Measurements from ENCODE around the gene ZNF24. TPM values are rescaled to one million over a fixed set of nuclear protein-coding genes. Genes with fewer than 3 reads are reported as not detected.

Gene ZNF24
- total and polyA plus RNA-seq, 2 experiments from 2014 or later, result 23.6 to 32.3 TPM

GRCh38 chr18:35379421-35379820, 35.2 kb upstream of the ZNF24 start:
- no peaks in the 10 kb centered on the region for H3K36me3 ChIP-seq (ENCODE audit: low read depth)
- in situ Hi-C loops (cut with MboI), result no loop called here
- H3K9me3 ChIP-seq (ENCODE audit: low read depth), result no peaks in the 10 kb centered on the region
- no peaks in the 10 kb centered on the region for H4K20me1 ChIP-seq (ENCODE audit: insufficient read depth)
- H3K4me3 ChIP-seq, result no peak overlapping the region
- H3K4me2 ChIP-seq (ENCODE audit: unreplicated experiment), result no peak overlapping the region
- H3K27me3 ChIP-seq (replicated peaks; ENCODE audit: insufficient read depth), result peaks cover 4% of the 10 kb centered on the region; the same call in 1 of the 2 replicates
- H3F3A ChIP-seq (ENCODE audit: insufficient read depth), result peaks cover 4% of the 10 kb centered on the region; the same call in 1 of the 2 replicates
- no peak overlapping the region for H2AFZ ChIP-seq
- no peak overlapping the region for H3K27ac ChIP-seq
- TF ChIP-seq EZH2 (IDR thresholded peaks at IDR 0.05; ENCODE audit: insufficient read depth, poor library complexity, severe bottlenecking) (no peak), EZH2phosphoT487 (IDR thresholded peaks at IDR 0.05; ENCODE audit: insufficient read depth, low read depth) (no peak)
- H3K4me1 ChIP-seq (ENCODE audit: insufficient read depth), result peaks cover 6% of the 10 kb centered on the region; the same call in 1 of the 2 replicates
- no peaks in the 10 kb centered on the region for H3K9me2 ChIP-seq (ENCODE audit: insufficient read depth)
- DNase-seq, result no peak
- no peaks in the 10 kb centered on the region for H3K79me2 ChIP-seq (ENCODE audit: insufficient read depth)
- 55 to 59% methylated on average over 2 of the region's 2 CpGs for WGBS, 2 experiments (ENCODE audit: low coverage in 1 of 2, low lambda C conversion rate in 2 of 2, missing lambda C conversion rate in 2 of 2)
- no peak overlapping the region for H3K9ac ChIP-seq

DNA sequence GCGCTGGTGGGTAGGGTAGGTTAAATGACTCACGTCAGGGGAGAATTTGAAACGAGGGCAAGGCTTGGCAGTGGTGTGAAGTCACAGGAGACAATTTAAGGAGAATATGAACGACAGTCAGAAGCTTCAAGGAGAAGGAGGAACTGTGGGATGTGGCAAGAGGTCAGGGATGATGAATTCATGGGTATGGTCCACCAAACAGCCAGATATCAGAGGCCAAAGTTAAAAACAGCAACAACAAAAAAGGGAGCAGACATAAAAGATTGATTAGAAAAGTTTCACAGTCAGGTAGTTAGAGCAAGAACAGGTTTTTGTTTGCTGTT, 34.3 kb upstream of the ZNF24 start:
- Histone ChIP-seq H3K79me2 (ENCODE audit: insufficient read depth) (no peaks in the 10 kb centered on the region), H3K27me3 (replicated peaks; ENCODE audit: insufficient read depth) (0 out of 2 replicates have a peak, but pooled peaks cover 4% of the 10 kb centered on the region), H3K4me1 (ENCODE audit: insufficient read depth) (peaks cover 6% of the 10 kb centered on the region; the same call in 1 of the 2 replicates), H4K20me1 (ENCODE audit: insufficient read depth) (no peaks in the 10 kb centered on the region), H3K27ac (no peak overlapping the region), H3K4me2 (ENCODE audit: unreplicated experiment) (peak overlapping the region; percentile 32), H3K9ac (no peak overlapping the region), H3F3A (ENCODE audit: insufficient read depth) (peaks cover 4% of the 10 kb centered on the region; the same call in 1 of the 2 replicates), H3K9me3 (ENCODE audit: low read depth) (no peaks in the 10 kb centered on the region), H3K4me3 (no peak overlapping the region), H3K9me2 (ENCODE audit: insufficient read depth) (no peaks in the 10 kb centered on the region), H3K36me3 (ENCODE audit: low read depth) (no peaks in the 10 kb centered on the region), H2AFZ (no peak overlapping the region)
- in situ Hi-C loops (cut with MboI), result no loop called here
- 45 to 46% methylated on average over 4 of the region's 4 CpGs for WGBS, 2 experiments (ENCODE audit: low coverage in 1 of 2, low lambda C conversion rate in 2 of 2, missing lambda C conversion rate in 2 of 2)
- TF ChIP-seq EZH2phosphoT487 (IDR thresholded peaks at IDR 0.05; ENCODE audit: insufficient read depth, low read depth) (no peak), EZH2 (IDR thresholded peaks at IDR 0.05; ENCODE audit: insufficient read depth, poor library complexity, severe bottlenecking) (no peak)
- DNase-seq, result no peak

DNA sequence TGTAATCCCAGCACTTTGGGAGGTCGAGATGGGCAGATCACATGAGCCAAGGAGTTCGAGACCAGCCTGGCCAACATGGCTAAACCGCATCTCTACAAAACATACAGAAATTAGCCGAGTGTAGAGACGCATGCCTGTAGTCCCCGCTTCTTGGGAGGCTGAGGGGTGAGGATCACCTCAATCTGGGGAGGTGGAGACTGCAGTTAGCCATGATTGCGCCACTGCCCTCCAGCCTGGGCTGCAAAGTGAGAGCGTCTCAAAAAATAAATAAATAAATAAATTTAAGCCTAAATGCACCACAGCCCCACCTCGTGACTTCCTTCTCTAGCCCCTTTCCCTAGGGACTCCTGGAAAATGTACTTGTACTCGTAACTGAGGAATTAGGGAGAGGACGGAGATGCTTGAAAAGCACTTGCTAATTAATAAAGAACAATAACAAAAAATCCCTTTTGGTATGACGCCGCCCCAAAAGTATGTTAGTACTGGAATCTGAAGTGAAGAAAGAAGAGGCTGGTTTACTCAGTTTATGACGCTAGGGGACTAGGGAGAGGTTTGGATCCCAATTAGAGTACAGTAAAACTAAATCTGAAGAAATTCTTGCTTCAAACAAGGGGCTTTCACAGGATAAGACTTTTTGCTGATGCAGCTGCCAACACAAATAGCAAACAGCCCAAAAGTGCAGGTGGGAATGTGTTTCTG, 33.8 kb upstream of the ZNF24 start:
- Histone ChIP-seq H3F3A (ENCODE audit: insufficient read depth) (peaks cover 4% of the 10 kb centered on the region; the same call in 1 of the 2 replicates), H3K9ac (no peak overlapping the region), H3K36me3 (ENCODE audit: low read depth) (no peaks in the 10 kb centered on the region), H3K4me2 (ENCODE audit: unreplicated experiment) (peak overlapping the region; percentile 32), H3K4me3 (no peak overlapping the region), H3K9me2 (ENCODE audit: insufficient read depth) (no peaks in the 10 kb centered on the region), H3K27me3 (replicated peaks; ENCODE audit: insufficient read depth) (0 out of 2 replicates have a peak, but pooled peaks cover 2% of the 10 kb centered on the region), H3K27ac (no peak overlapping the region), H3K4me1 (ENCODE audit: insufficient read depth) (peaks cover 6% of the 10 kb centered on the region; the same call in 1 of the 2 replicates), H2AFZ (peak overlapping the region; percentile 94), H4K20me1 (ENCODE audit: insufficient read depth) (no peaks in the 10 kb centered on the region), H3K9me3 (ENCODE audit: low read depth) (no peaks in the 10 kb centered on the region), H3K79me2 (ENCODE audit: insufficient read depth) (no peaks in the 10 kb centered on the region)
- no peak for TF ChIP-seq EZH2 (IDR thresholded peaks at IDR 0.05; ENCODE audit: insufficient read depth, poor library complexity, severe bottlenecking)
- no peak for TF ChIP-seq EZH2phosphoT487 (IDR thresholded peaks at IDR 0.05; ENCODE audit: insufficient read depth, low read depth)
- DNase-seq, result peak; percentile 71
- in situ Hi-C loops (cut with MboI), result no loop called here
- 56 to 63% methylated on average over 14 of the region's 14 CpGs for WGBS, 2 experiments (ENCODE audit: low coverage in 1 of 2, low lambda C conversion rate in 2 of 2, missing lambda C conversion rate in 2 of 2)

- Histone ChIP-seq H3K27ac (no peak within 1 kb of the TSS), H4K20me1 (ENCODE audit: insufficient read depth) (no peaks in the 10 kb centered on the region), H3K4me2 (ENCODE audit: unreplicated experiment) (peak within 1 kb of the TSS; percentile 77), H3K9ac (peak within 1 kb of the TSS; percentile 55), H3K27me3 (replicated peaks; ENCODE audit: insufficient read depth) (no peaks in the 10 kb centered on the region), H3K9me2 (ENCODE audit: insufficient read depth) (no peaks in the 10 kb centered on the region), H3K9me3 (ENCODE audit: low read depth) (no peaks in the 10 kb centered on the region), H3K36me3 (ENCODE audit: low read depth) (no peaks in the 10 kb centered on the region), H3K4me3 (peak within 1 kb of the TSS; percentile 80), H3F3A (ENCODE audit: insufficient read depth) (peaks cover 10% of the 10 kb centered on the region), H3K79me2 (ENCODE audit: insufficient read depth) (no peaks in the 10 kb centered on the region), H3K4me1 (ENCODE audit: insufficient read depth) (peaks cover 9% of the 10 kb centered on the region; the same call in 1 of the 2 replicates), H2AFZ (peak within 1 kb of the TSS; percentile 94)
- peak; percentile 80 for DNase-seq
- WGBS, 2 experiments (ENCODE audit: low coverage in 1 of 2, low lambda C conversion rate in 2 of 2, missing lambda C conversion rate in 2 of 2), result 4% methylated on average over 53 to 58 of the region's 78 CpGs
- in situ Hi-C loops (cut with MboI), result no loop called here
- no peak for TF ChIP-seq EZH2phosphoT487 (IDR thresholded peaks at IDR 0.05; ENCODE audit: insufficient read depth, low read depth)
- no peak for TF ChIP-seq EZH2 (IDR thresholded peaks at IDR 0.05; ENCODE audit: insufficient read depth, poor library complexity, severe bottlenecking)
Measured at GRCh38 chr18:35376742-35377695, 32.8 kb upstream of the ZNF24 start, which contains the start of gene ZNF396. TSS of gene ZNF396 (minus strand) at chr18:35377337. CDS start at chr18:35374292, 3,045 bp downstream.
